OCI-LY7 (cell line): ENCODE measurements around the gene UAP1L1.

Experiments used
- CTCF ChIP-seq: fragments of 200-600 bp; sonication (generic); conservative IDR thresholded peaks from 2 replicates; pipeline ENCODE4 v1.5.1; 2014; ENCODE audit warnings: mild to moderate bottlenecking, antibody characterized with exemption, low read length, moderate library complexity, mixed read lengths
- EZH2phosphoT487 ChIP-seq: fragments of 200-600 bp; sonication (generic); IDR thresholded peaks from 2 replicates; pipeline ENCODE4 v1.6.1; 2018; ENCODE audit warnings: low read depth, borderline replicate concordance, mild to moderate bottlenecking, mixed run types, antibody characterized with exemption, low read length, moderate library complexity, mixed read lengths

- TF ChIP-seq CTCF: no peak
- TF ChIP-seq EZH2phosphoT487: no peak
Measured at GRCh38 chr9:137128862-137129455, 51.6 kb downstream of the UAP1L1 start.
